K562 (cell line): ENCODE measurements around the gene NR4A2. TPM values are rescaled to one million over a fixed set of nuclear protein-coding genes. Genes with fewer than 3 reads are reported as not detected.

Experiments used
- ARID2 ChIP-seq: fragments of 450-650 bp; IDR thresholded peaks from 2 replicates; pipeline ENCODE4 v1.6.1; 2017; ENCODE audit warnings: antibody characterized with exemption, mild to moderate bottlenecking
- ARNT ChIP-seq, 2 experiments: fragments of 450-650 bp; IDR thresholded peaks; 2 replicates each; pipeline ENCODE4 v1.6.1; 2016; ENCODE audit warnings: mild to moderate bottlenecking in 1 of 2
- BRF1 ChIP-seq: IDR thresholded peaks from 3 replicates; pipeline ENCODE4 v1.6.1; 2011; ENCODE audit warnings: borderline replicate concordance, mild to moderate bottlenecking; ENCODE audit not compliant: insufficient read length; ENCODE audit errors: extremely low read depth
- CEBPG ChIP-seq, 3 experiments: fragments of 200-800 bp in 1 of 3; sonication (Bioruptor generic) in 1 of 3; sonication (generic) in 1 of 3; formaldehyde crosslinking in 1 of 3; IDR thresholded peaks in 2 of 3; conservative IDR thresholded peaks in 1 of 3; 2 replicates each; pipeline versions ENCODE4 v1.6.1 to v1.8.0; 2016 to 2022; ENCODE audit warnings: missing compliant biosample characterization in 2 of 3, missing genetic modification characterization in 2 of 3, mild to moderate bottlenecking in 1 of 3, missing genetic modification reagents in 1 of 3
- CTBP1 ChIP-seq: fragments of 450-650 bp; IDR thresholded peaks from 2 replicates; pipeline ENCODE4 v1.6.1; 2016; ENCODE audit warnings: borderline replicate concordance
- DIDO1 ChIP-seq: fragments of 450-650 bp; IDR thresholded peaks from 2 replicates; pipeline ENCODE4 v1.6.1; 2016; ENCODE audit warnings: low read depth, missing biosample characterization, missing genetic modification characterization
- ESRRB ChIP-seq: fragments of 250-450 bp; sonication (Bioruptor Pico); IDR thresholded peaks from 2 replicates; pipeline ENCODE4 v1.5.0; 2020; ENCODE audit warnings: mild to moderate bottlenecking, moderate library complexity, borderline replicate concordance
- FOXA1 ChIP-seq: fragments of 450-650 bp; IDR thresholded peaks from 2 replicates; pipeline ENCODE4 v1.6.1; 2016; ENCODE audit warnings: mild to moderate bottlenecking, borderline replicate concordance
- HDAC8 ChIP-seq: fragments of 450-650 bp; IDR thresholded peaks from 2 replicates; pipeline ENCODE4 v1.6.1; 2016; ENCODE audit warnings: mild to moderate bottlenecking, missing genetic modification characterization, moderate library complexity, missing compliant biosample characterization
- HMGN3 ChIP-seq: IDR thresholded peaks from 2 replicates; pipeline ENCODE4 v1.6.1; 2011; ENCODE audit warnings: borderline replicate concordance, low read depth, mild to moderate bottlenecking, mixed read lengths, low read length; ENCODE audit not compliant: insufficient read length; ENCODE audit errors: extremely low read depth
- ILF3 ChIP-seq: fragments of 450-650 bp; IDR thresholded peaks from 2 replicates; pipeline ENCODE4 v1.6.1; 2018; ENCODE audit warnings: antibody characterized with exemption, mild to moderate bottlenecking, moderate library complexity, borderline replicate concordance
- KLF13 ChIP-seq: fragments of 450-650 bp; IDR thresholded peaks from 2 replicates; pipeline ENCODE4 v1.6.1; 2016; ENCODE audit warnings: missing genetic modification characterization, low read depth, mild to moderate bottlenecking, missing compliant biosample characterization, moderate library complexity, borderline replicate concordance
- RBM15 ChIP-seq: fragments of 200-400 bp; formaldehyde crosslinking; IDR thresholded peaks from 2 replicates; pipeline ENCODE4 v1.6.1; 2018; ENCODE audit warnings: mild to moderate bottlenecking, low read length, moderate library complexity; ENCODE audit not compliant: insufficient read depth
- RHOXF2B ChIP-seq: fragments of 250-450 bp; sonication (Bioruptor Pico); conservative IDR thresholded peaks from 2 replicates; pipeline ENCODE4 v1.5.1; 2021
- SAP30 ChIP-seq: fragments of 200-600 bp; sonication (generic); IDR thresholded peaks from 2 replicates; pipeline ENCODE4 v1.6.1; 2012; ENCODE audit warnings: borderline replicate concordance, low read depth, mild to moderate bottlenecking, moderate library complexity, low read length, control low read depth, inconsistent platforms; ENCODE audit not compliant: insufficient read depth, poor library complexity, severe bottlenecking
- SMARCA5 ChIP-seq: fragments of 450-650 bp; IDR thresholded peaks from 2 replicates; pipeline ENCODE4 v1.6.1; 2016
- SP1 ChIP-seq: sonication (generic); formaldehyde crosslinking; IDR thresholded peaks from 2 replicates; pipeline ENCODE4 v1.8.1; 2022; ENCODE audit warnings: mild to moderate bottlenecking, missing genetic modification reagents
- SP2 ChIP-seq: IDR thresholded peaks from 2 replicates; pipeline ENCODE4 v1.6.1; 2011; ENCODE audit warnings: mild to moderate bottlenecking, low read depth, low read length, moderate library complexity; ENCODE audit not compliant: poor library complexity, severe bottlenecking; ENCODE audit errors: extremely low read depth
- ZBTB17 ChIP-seq: fragments of 450-650 bp; formaldehyde crosslinking; IDR thresholded peaks from 2 replicates; pipeline ENCODE4 v1.4.0; 2020; ENCODE audit warnings: mild to moderate bottlenecking
- ZNF584 ChIP-seq: fragments of 200-800 bp; sonication (Bioruptor generic); IDR thresholded peaks from 2 replicates; pipeline ENCODE4 v1.6.1; 2016; ENCODE audit warnings: low read depth, mild to moderate bottlenecking, missing genetic modification characterization, missing compliant biosample characterization
- ZNF589 ChIP-seq: fragments of 200-800 bp; sonication (Bioruptor generic); IDR thresholded peaks from 2 replicates; pipeline ENCODE4 v1.6.1; 2016; ENCODE audit warnings: low read depth, missing genetic modification characterization, missing compliant biosample characterization
- polyA plus RNA-seq, 8 experiments: library from polyadenylated mRNA; depleted of rRNA in 4 of 8; stranded (reverse) in 5 of 8; unstranded in 3 of 8; fragments of >200 nt; fragmentation: Nextera tagmentation in 2 of 8; fragmentation: Illumina TruSeq in 1 of 8; extraction: Ambion mirVana in 2 of 8; extraction: Trizol in 1 of 8; gene quantifications; 2 replicates each; pipeline versions ENCODE4 v1.2.1 to v1.2.3, GENCODE V29; 2011 to 2014; ENCODE audit warnings: inconsistent platforms in 1 of 8, missing spikeins in 1 of 8
- total RNA-seq, 7 experiments: library from RNA; depleted of rRNA in 6 of 7; stranded (reverse); fragments of >200 nt in 6 of 7; fragmentation: Illumina TruSeq in 2 of 7; extraction: Trizol in 2 of 7; gene quantifications; 2 replicates each; pipeline versions ENCODE4 v1.2.1 to v1.2.3, GENCODE V29; 2011 to 2021; ENCODE audit warnings: low replicate concordance in 1 of 7
- TF ChIP-seq, protein P1 (sequence below): fragments of 450-650 bp; IDR thresholded peaks from 2 replicates; pipeline ENCODE4 v1.7.1; 2018; ENCODE audit warnings: mild to moderate bottlenecking, low read depth; ENCODE audit not compliant: partially characterized antibody

Gene NR4A2
- total and polyA plus RNA-seq, 9 of the 15 experiments (the other 6 are each of a cell fraction or from before 2014, with no cell fraction given), result 0.94 to 5.1 (median 1.3) TPM

DNA sequence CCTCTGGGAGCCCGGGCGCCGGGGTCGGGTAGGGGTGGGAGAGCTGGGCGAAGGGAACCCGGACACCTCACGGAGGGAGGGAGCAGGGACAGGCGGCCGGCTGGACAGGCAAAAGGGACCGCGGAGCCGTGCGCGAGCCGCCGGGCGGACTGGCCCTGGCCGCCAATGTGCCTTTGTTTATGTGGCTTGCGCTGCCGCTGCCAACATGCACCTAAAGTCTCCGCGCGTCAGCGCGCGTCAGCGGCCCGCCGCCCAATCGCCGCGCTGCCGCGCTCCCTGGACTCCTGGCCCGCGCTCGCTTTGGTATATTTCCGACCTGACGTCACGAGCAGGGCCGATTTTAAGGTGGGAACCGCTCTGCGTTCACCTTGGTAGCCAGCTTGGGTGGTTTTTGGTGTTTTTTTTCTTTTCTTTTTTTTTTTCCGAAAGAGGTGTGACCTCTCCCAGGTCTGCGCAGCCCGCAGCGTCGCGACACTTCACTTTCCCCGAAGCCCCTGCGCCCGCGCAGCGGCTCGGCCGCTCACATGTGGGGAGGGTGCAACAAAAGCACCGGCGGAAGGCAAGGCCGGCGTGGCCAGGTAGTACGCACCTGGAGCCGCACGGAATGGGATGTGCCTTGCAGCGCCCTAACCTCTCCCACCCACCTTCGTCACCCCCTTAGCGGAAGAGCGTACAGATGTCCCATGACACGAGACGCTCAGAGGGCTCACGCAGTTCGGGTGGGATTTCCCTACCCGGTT is at the start of gene NR4A2 (continued):
- TF ChIP-seq KLF13 (tag), result 0 out of 2 replicates have a peak, but pooled peaks have one; percentile 13
- no peak for TF ChIP-seq FOXA1
- TF ChIP-seq CEBPG (CRISPR knock-in tag; IDR thresholded peaks at IDR 0.05), result no peak
- no peak for TF ChIP-seq CEBPG (tag; conservative IDR thresholded peaks at IDR 0.05 in 1 of 2, IDR thresholded peaks at IDR 0.05 in 1 of 2)
- no peak for TF ChIP-seq ARID2
- no peak; the same call in 1 of the 2 replicates for TF ChIP-seq ILF3
- TF ChIP-seq RHOXF2B (CRISPR knock-in tag), result no peak
- TF ChIP-seq RBM15, result no peak
- TF ChIP-seq SAP30, result peak; percentile 92
- TF ChIP-seq ESRRB (CRISPR knock-in tag), result no peak
- TF ChIP-seq, protein P1, sequence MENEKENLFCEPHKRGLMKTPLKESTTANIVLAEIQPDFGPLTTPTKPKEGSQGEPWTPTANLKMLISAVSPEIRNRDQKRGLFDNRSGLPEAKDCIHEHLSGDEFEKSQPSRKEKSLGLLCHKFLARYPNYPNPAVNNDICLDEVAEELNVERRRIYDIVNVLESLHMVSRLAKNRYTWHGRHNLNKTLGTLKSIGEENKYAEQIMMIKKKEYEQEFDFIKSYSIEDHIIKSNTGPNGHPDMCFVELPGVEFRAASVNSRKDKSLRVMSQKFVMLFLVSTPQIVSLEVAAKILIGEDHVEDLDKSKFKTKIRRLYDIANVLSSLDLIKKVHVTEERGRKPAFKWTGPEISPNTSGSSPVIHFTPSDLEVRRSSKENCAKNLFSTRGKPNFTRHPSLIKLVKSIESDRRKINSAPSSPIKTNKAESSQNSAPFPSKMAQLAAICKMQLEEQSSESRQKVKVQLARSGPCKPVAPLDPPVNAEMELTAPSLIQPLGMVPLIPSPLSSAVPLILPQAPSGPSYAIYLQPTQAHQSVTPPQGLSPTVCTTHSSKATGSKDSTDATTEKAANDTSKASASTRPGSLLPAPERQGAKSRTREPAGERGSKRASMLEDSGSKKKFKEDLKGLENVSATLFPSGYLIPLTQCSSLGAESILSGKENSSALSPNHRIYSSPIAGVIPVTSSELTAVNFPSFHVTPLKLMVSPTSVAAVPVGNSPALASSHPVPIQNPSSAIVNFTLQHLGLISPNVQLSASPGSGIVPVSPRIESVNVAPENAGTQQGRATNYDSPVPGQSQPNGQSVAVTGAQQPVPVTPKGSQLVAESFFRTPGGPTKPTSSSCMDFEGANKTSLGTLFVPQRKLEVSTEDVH, result no peak
- peak; percentile 43; the same call in 1 of the 2 replicates for TF ChIP-seq HDAC8 (tag)
- no peak for TF ChIP-seq ARNT (IDR thresholded peaks at IDR 0.05)
- no peak for TF ChIP-seq BRF1
- no peak for TF ChIP-seq ZBTB17 (CRISPR knock-in tag)
- no peak for TF ChIP-seq ZNF584 (CRISPR knock-in tag)
- peak; percentile 59; the same call in 1 of the 2 replicates for TF ChIP-seq ZNF589 (CRISPR knock-in tag)
- TF ChIP-seq SMARCA5, result no peak
- TF ChIP-seq SP1 (CRISPR knock-in tag), result peak; percentile 35; the same call in 1 of the 2 replicates
- peak; percentile 71 for TF ChIP-seq CTBP1
- peak; percentile 95 for TF ChIP-seq HMGN3
- TF ChIP-seq DIDO1, result 0 out of 2 replicates have a peak, but pooled peaks have one; percentile 11
- TF ChIP-seq SP2, result no peak
